H1 (cell line): Measurements from ENCODE around the gene NR1I3. TPM values are rescaled to one million over a fixed set of nuclear protein-coding genes. Genes with fewer than 3 reads are reported as not detected.
A peak's percentile ranks its signal among the peaks of the same experiment; 100 is the strongest.

Experiments
- CTCF ChIA-PET: fragments of 300-600 bp; sonication (Branson Sonifier 250); formaldehyde crosslinking; loops from one replicate; lab custom pipeline; 2021; ENCODE audit not compliant: partially characterized antibody; lab: Charles Lee
- POLR2A ChIA-PET: fragments of 300-600 bp; sonication (Branson Sonifier 250); formaldehyde crosslinking; loops from one replicate; lab custom pipeline; 2021; ENCODE audit warnings: inconsistent platforms; ENCODE audit not compliant: partially characterized antibody; lab: Charles Lee
- DNase-seq, 2 experiments: peaks; one replicate each; pipeline versions ENCODE4 v3.0.0 to v3.0.0-alpha.2; 2010 to 2022; ENCODE audit warnings: low spot score in 2 of 2, low read depth in 1 of 2, mixed read lengths in 1 of 2
- FAIRE-seq: peaks from 2 replicates; lab custom pipeline; 2011; peaks lifted over from hg19 to GRCh38; lab: Jason Lieb, UNC
- H2AFZ ChIP-seq: 2 replicates; pipeline ENCODE4 v1.8.1; 2012; ENCODE audit warnings: low read length, inconsistent platforms
- H2AK5ac ChIP-seq: 2 replicates; pipeline ENCODE4 v1.6.1; 2013; ENCODE audit warnings: low read depth, low read length
- H2BK120ac ChIP-seq: replicated peaks from 2 replicates; pipeline ENCODE3; 2013; ENCODE audit warnings: low read depth, low read length, inconsistent platforms
- H2BK12ac ChIP-seq: 2 replicates; pipeline ENCODE4 v1.6.1; 2013; ENCODE audit warnings: low read depth, low read length
- H2BK15ac ChIP-seq: 2 replicates; pipeline ENCODE4 v1.6.1; 2013; ENCODE audit warnings: low read length
- H2BK20ac ChIP-seq: 2 replicates; pipeline ENCODE4 v1.6.1; 2013; ENCODE audit warnings: low read length
- H2BK5ac ChIP-seq: 2 replicates; pipeline ENCODE4 v1.6.1; 2013; ENCODE audit warnings: low read depth, low read length
- H3K14ac ChIP-seq: 2 replicates; pipeline ENCODE4 v1.6.1; 2013; ENCODE audit warnings: inconsistent platforms; ENCODE audit not compliant: insufficient read length
- H3K18ac ChIP-seq: 2 replicates; pipeline ENCODE4 v1.6.1; 2013; ENCODE audit warnings: low read length; ENCODE audit errors: extremely low read depth
- H3K23ac ChIP-seq: 2 replicates; pipeline ENCODE4 v1.6.1; 2013; ENCODE audit warnings: inconsistent platforms; ENCODE audit not compliant: insufficient read length
- H3K23me2 ChIP-seq: 2 replicates; pipeline ENCODE4 v1.6.1; 2013; ENCODE audit warnings: low read depth, low read length
- H3K27ac ChIP-seq: 2 replicates; pipeline ENCODE4 v1.6.1; 2011; ENCODE audit warnings: low read depth, low read length, inconsistent platforms
- H3K27me3 ChIP-seq, 4 experiments: replicated peaks in 1 of 4; 1 replicate in 1 of 4; 2 replicates in 3 of 4; pipeline versions ENCODE4 v1.6.1 to v1.8.1; 2011 to 2013; ENCODE audit warnings: low read length in 3 of 4, mild to moderate bottlenecking in 3 of 4, inconsistent platforms in 2 of 4, mixed read lengths in 2 of 4, moderate library complexity in 1 of 4; ENCODE audit not compliant: control insufficient read depth in 3 of 4, insufficient read depth in 3 of 4; ENCODE audit errors: extremely low read depth in 1 of 4
- H3K36me3 ChIP-seq, 4 experiments: 2 replicates each; pipeline versions ENCODE4 v1.6.1 to v1.8.1; 2011 to 2013; ENCODE audit warnings: mild to moderate bottlenecking in 4 of 4, low read length in 3 of 4, moderate library complexity in 2 of 4, control low read depth in 1 of 4, inconsistent platforms in 1 of 4; ENCODE audit not compliant: insufficient read depth in 4 of 4, control insufficient read depth in 2 of 4
- H3K4ac ChIP-seq: replicated peaks from 2 replicates; pipeline ENCODE3; 2013; ENCODE audit warnings: low read length, low read depth, mixed read lengths, inconsistent platforms; ENCODE audit not compliant: insufficient read length
- H3K4me1 ChIP-seq, 4 experiments: replicated peaks in 1 of 4; 1 replicate in 1 of 4; 2 replicates in 3 of 4; pipeline versions ENCODE4 v1.6.1 to v1.8.1; 2011 to 2013; ENCODE audit warnings: low read length in 3 of 4, inconsistent platforms in 2 of 4, mixed read lengths in 1 of 4; ENCODE audit not compliant: insufficient read depth in 4 of 4, control insufficient read depth in 3 of 4
- H3K4me2 ChIP-seq, 2 experiments: 2 replicates each; pipeline versions ENCODE4 v1.6.1 to v1.8.1; 2011 to 2013; ENCODE audit warnings: low read depth in 2 of 2, low read length in 2 of 2, control low read depth in 1 of 2, inconsistent platforms in 1 of 2, mild to moderate bottlenecking in 1 of 2; ENCODE audit not compliant: insufficient read depth in 1 of 2
- H3K4me3 ChIP-seq, 4 experiments: fragments of 200-600, 300-600 bp in 1 of 4; sonication (generic), shearing (Covaris generic), sonication (Bioruptor Twin) in 1 of 4; 2 replicates each; pipeline versions ENCODE4 v1.5.1 to v1.8.1; 2011 to 2016; ENCODE audit warnings: low read length in 4 of 4, low read depth in 3 of 4, control low read depth in 2 of 4, inconsistent platforms in 2 of 4, mild to moderate bottlenecking in 2 of 4, mixed read lengths in 1 of 4, moderate library complexity in 1 of 4; ENCODE audit not compliant: insufficient read depth in 2 of 4; ENCODE audit errors: extremely low read depth in 1 of 4
- H3K56ac ChIP-seq: replicated peaks from 2 replicates; pipeline ENCODE3; 2013; ENCODE audit warnings: low read depth, mild to moderate bottlenecking, mixed read lengths, low read length, inconsistent platforms; ENCODE audit not compliant: insufficient read length
- H3K79me1 ChIP-seq: 2 replicates; pipeline ENCODE4 v1.6.1; 2013; ENCODE audit warnings: low read depth, low read length, control low read depth
- H3K79me2 ChIP-seq, 2 experiments: 2 replicates each; pipeline versions ENCODE4 v1.6.1 to v1.8.1; 2012 to 2013; ENCODE audit warnings: low read length in 2 of 2, mild to moderate bottlenecking in 2 of 2, inconsistent platforms in 1 of 2; ENCODE audit not compliant: insufficient read depth in 2 of 2, control insufficient read depth in 1 of 2
- H3K9ac ChIP-seq, 4 experiments: replicated peaks in 1 of 4; 1 replicate in 1 of 4; 2 replicates in 3 of 4; pipeline versions ENCODE4 v1.6.1 to v1.8.1; 2011 to 2013; ENCODE audit warnings: low read depth in 3 of 4, low read length in 3 of 4, control low read depth in 2 of 4, mild to moderate bottlenecking in 2 of 4, moderate library complexity in 2 of 4, inconsistent platforms in 1 of 4; ENCODE audit errors: extremely low read depth in 1 of 4
- H3K9me3 ChIP-seq, 2 experiments: 2 replicates each; pipeline versions ENCODE4 v1.6.1 to v1.8.1; 2012 to 2013; ENCODE audit warnings: mild to moderate bottlenecking in 2 of 2, moderate library complexity in 2 of 2, control low read depth in 1 of 2, inconsistent platforms in 1 of 2, low read depth in 1 of 2, low read length in 1 of 2, mixed read lengths in 1 of 2; ENCODE audit not compliant: insufficient read depth in 2 of 2
- H4K20me1 ChIP-seq, 2 experiments: replicated peaks in 1 of 2; 2 replicates each; pipeline versions ENCODE3 to v1.8.1; 2011 to 2013; ENCODE audit warnings: inconsistent platforms in 2 of 2, low read length in 2 of 2, mild to moderate bottlenecking in 1 of 2; ENCODE audit not compliant: insufficient read depth in 2 of 2, control insufficient read depth in 1 of 2
- H4K5ac ChIP-seq: 2 replicates; pipeline ENCODE4 v1.6.1; 2013; ENCODE audit warnings: low read length, low read depth, mixed read lengths, inconsistent platforms; ENCODE audit not compliant: insufficient read length
- H4K8ac ChIP-seq: 2 replicates; pipeline ENCODE4 v1.8.0; 2013; ENCODE audit warnings: mild to moderate bottlenecking, moderate library complexity, low read length, inconsistent platforms; ENCODE audit not compliant: insufficient read depth; ENCODE audit errors: extremely low read depth
- H4K91ac ChIP-seq: replicated peaks from 2 replicates; pipeline ENCODE3; 2013; ENCODE audit warnings: low read length, mixed read lengths, inconsistent platforms; ENCODE audit not compliant: insufficient read length
- CEBPB ChIP-seq: IDR thresholded peaks from 2 replicates; pipeline ENCODE4 v1.6.1; 2012; ENCODE audit warnings: low read depth, low read length
- HDAC2 ChIP-seq, 2 experiments: fragments of 300-600 bp in 1 of 2; sonication (generic) in 1 of 2; IDR thresholded peaks; 2 replicates each; pipeline ENCODE4 v1.6.1; 2011 to 2012; ENCODE audit warnings: low read depth in 2 of 2, low read length in 2 of 2, mild to moderate bottlenecking in 2 of 2, moderate library complexity in 2 of 2, borderline replicate concordance in 1 of 2, inconsistent platforms in 1 of 2
- RAD21 ChIP-seq, 2 experiments: IDR thresholded peaks in 1 of 2; conservative IDR thresholded peaks in 1 of 2; 2 replicates each; pipeline ENCODE4 v1.6.1; 2011; ENCODE audit warnings: low read depth in 2 of 2, low read length in 2 of 2, improper control_type of control experiment in 1 of 2, inconsistent platforms in 1 of 2, mild to moderate bottlenecking in 1 of 2, moderate library complexity in 1 of 2
- SIN3A ChIP-seq, 2 experiments: IDR thresholded peaks in 1 of 2; conservative IDR thresholded peaks in 1 of 2; 2 replicates each; pipeline ENCODE4 v1.6.1; 2011 to 2012; ENCODE audit warnings: low read length in 2 of 2, improper control_type of control experiment in 1 of 2, low read depth in 1 of 2, mild to moderate bottlenecking in 1 of 2
- WGBS, 2 experiments: shearing (Covaris generic) in 1 of 2; methylation state at CpG; one replicate each; pipeline versions ENCODE4 v1.1.6 to v1.1.7; 2013 to 2015; ENCODE audit warnings: low lambda C conversion rate in 2 of 2, mixed read lengths in 2 of 2, inconsistent platforms in 1 of 2, low coverage in 1 of 2, missing lambda C conversion rate in 1 of 2; ENCODE audit not compliant: insufficient replicate concordance in 2 of 2, insufficient coverage in 1 of 2, insufficient read length in 1 of 2; ENCODE audit errors: extremely low coverage in 1 of 2, missing lambda C conversion rate in 1 of 2; 5-methylcytosine and 5-hydroxymethylcytosine counted together
- polyA plus RNA-seq, 7 experiments: library from polyadenylated mRNA; depleted of rRNA in 3 of 7; stranded (reverse) in 5 of 7; unstranded in 2 of 7; fragments of >200 nt in 5 of 7; fragments of 200-250 nt in 2 of 7; gene quantifications; 1 replicate in 5 of 7; 2 replicates in 1 of 7; 4 replicates in 1 of 7; pipeline versions ENCODE4 v1.2.1 to v1.2.3, GENCODE V29; 2011 to 2013; ENCODE audit warnings: missing spikeins in 2 of 7, mixed read lengths in 2 of 7
- total RNA-seq: library from RNA; stranded (reverse); fragmentation: NEBNext Ultra II Directional; extraction: Animal tissue kit (Norgen Biotek cat#: 25700); gene quantifications from 2 replicates; pipeline ENCODE4 v1.2.1, GENCODE V29; 2021
- TF ChIP-seq, protein P1 (sequence below), 3 experiments: IDR thresholded peaks; 1 replicate in 2 of 3; 2 replicates in 1 of 3; pipeline versions ENCODE4 v1.5.1 to v1.6.1; 2011; ENCODE audit warnings: low read length in 3 of 3, mild to moderate bottlenecking in 3 of 3, inconsistent platforms in 2 of 3, low read depth in 1 of 3, moderate library complexity in 1 of 3; ENCODE audit not compliant: insufficient read depth in 1 of 3; ENCODE audit errors: control extremely low read depth in 1 of 3
- TF ChIP-seq, protein P2 (sequence below): IDR thresholded peaks from 2 replicates; pipeline ENCODE4 v1.6.1; 2011; ENCODE audit warnings: low read length, improper control_type of control experiment

Gene NR1I3
- total and polyA plus RNA-seq, 2 of the 8 experiments (the other 6 are each of a cell fraction or from before 2014, with no cell fraction given) = not detected

DNA sequence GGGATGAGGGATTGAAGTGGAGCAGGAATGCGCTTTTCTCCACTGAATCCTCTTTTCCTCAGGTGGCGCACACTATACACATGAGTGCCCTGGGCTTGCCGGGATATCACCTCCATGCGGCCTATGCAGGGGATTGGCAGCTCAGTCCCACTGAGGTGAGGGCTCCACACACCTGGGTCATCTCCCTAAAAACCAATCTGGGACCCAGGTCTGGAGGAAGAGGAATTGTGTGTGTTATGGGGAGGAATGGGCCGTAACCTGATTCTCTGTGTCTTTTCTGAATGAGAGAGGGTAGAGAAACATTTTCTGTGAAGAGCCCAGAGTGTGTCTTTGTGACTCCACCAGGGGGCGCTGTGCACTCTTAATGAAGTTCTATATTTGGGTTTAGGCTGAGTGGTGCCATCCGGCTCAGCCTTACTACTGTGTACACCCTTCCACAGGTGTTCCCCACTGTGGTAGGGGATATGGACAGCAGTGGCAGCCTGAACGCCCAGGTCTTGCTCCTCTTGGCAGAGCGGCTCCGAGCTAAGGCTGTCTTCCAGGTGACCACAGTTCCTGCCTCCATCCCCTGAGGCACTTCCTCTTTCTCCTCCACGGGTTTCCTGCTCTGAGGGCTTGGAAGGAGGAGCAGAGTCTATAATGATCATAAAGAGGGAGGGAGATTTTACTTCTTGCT lies 10.7 kb downstream of the NR1I3 start:
- Histone ChIP-seq H3K56ac (no peak overlapping the region), H2BK12ac (no peak overlapping the region), H4K20me1 (no peaks in the 10 kb centered on the region), H4K5ac (no peak overlapping the region), H3K4ac (no peak overlapping the region), H3K4me1 (peaks cover 2 to 6% (median 4%) of the 10 kb centered on the region in 4 experiments), H2BK5ac (0 out of 2 replicates have a peak overlapping the region, but pooled peaks have one; percentile 1), H3K79me1 (no peaks in the 10 kb centered on the region), H4K8ac (no peak overlapping the region), H3K23ac (no peak overlapping the region), H2BK120ac (no peak overlapping the region), H2AFZ (no peak overlapping the region), H3K79me2 (no peaks in the 10 kb centered on the region), H3K36me3 (peaks cover 0 to 10% (median 8%) of the 10 kb centered on the region in 4 experiments; a peak in 5 of 8 replicates), H3K18ac (no peak overlapping the region), H3K27me3 (no peaks in the 10 kb centered on the region), H3K23me2 (peaks cover 8% of the 10 kb centered on the region), H3K4me3 (peak overlapping the region in 1 of 4 experiments; percentile 90; a peak in 4 of 8 replicates), H3K9me3 (no peaks in the 10 kb centered on the region), H3K4me2 (peak overlapping the region; percentile 87 to 94), H3K9ac (0 out of 7 replicates have a peak overlapping the region, but pooled peaks of 1 of the 4 experiments have one; percentile 13), H4K91ac (no peak overlapping the region), H2BK20ac (no peak overlapping the region), H3K27ac (no peak overlapping the region), H2BK15ac (no peak overlapping the region), H3K14ac (no peak overlapping the region), H2AK5ac (no peak overlapping the region)
- CTCF ChIA-PET = interaction anchor here (0.6 to 23.7 kb wide), 28 partner anchors 10 to 173 kb away, joined by 3 to 427 read pairs (median 12); partner anchors contain the start of genes ADAMTS4, FCER1G, NDUFS2 and NR1I3
- POLR2A ChIA-PET = interaction anchor here (0.9 to 2.2 kb wide), 8 partner anchors 25 to 142 kb away, joined by 3 to 26 read pairs (median 4); partner anchors contain the start of genes NDUFS2 and PCP4L1
- FAIRE-seq (peak; percentile 36), DNase-seq (peak in 1 of 2 experiments; percentile 91)
- WGBS, 2 experiments = 65% methylated on average over 11 of the region's 11 CpGs; no CpG with 5 or more reads in 1 of the 2 experiments
- TF ChIP-seq, protein P1, sequence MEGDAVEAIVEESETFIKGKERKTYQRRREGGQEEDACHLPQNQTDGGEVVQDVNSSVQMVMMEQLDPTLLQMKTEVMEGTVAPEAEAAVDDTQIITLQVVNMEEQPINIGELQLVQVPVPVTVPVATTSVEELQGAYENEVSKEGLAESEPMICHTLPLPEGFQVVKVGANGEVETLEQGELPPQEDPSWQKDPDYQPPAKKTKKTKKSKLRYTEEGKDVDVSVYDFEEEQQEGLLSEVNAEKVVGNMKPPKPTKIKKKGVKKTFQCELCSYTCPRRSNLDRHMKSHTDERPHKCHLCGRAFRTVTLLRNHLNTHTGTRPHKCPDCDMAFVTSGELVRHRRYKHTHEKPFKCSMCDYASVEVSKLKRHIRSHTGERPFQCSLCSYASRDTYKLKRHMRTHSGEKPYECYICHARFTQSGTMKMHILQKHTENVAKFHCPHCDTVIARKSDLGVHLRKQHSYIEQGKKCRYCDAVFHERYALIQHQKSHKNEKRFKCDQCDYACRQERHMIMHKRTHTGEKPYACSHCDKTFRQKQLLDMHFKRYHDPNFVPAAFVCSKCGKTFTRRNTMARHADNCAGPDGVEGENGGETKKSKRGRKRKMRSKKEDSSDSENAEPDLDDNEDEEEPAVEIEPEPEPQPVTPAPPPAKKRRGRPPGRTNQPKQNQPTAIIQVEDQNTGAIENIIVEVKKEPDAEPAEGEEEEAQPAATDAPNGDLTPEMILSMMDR (IDR thresholded peaks at IDR 0.05; ENCODE audit: control extremely low read depth in 1 of 3, insufficient read depth in 1 of 3, low read depth in 1 of 3, low read length in 3 of 3) = peak; percentile 27 to 78 (median 75)
- TF ChIP-seq CEBPB (no peak), RAD21 (IDR thresholded peaks at IDR 0.05 in 1 of 2, conservative IDR thresholded peaks at IDR 0.05 in 1 of 2; ENCODE audit: low read depth in 2 of 2, low read length in 2 of 2) (peak; percentile 75 to 82), SIN3A (conservative IDR thresholded peaks at IDR 0.05 in 1 of 2, IDR thresholded peaks at IDR 0.05 in 1 of 2; ENCODE audit: low read depth in 1 of 2, low read length in 2 of 2) (0 out of 4 replicates have a peak, but pooled peaks of 1 of the 2 experiments have one; percentile 40), HDAC2 (IDR thresholded peaks at IDR 0.05; ENCODE audit: borderline replicate concordance in 1 of 2, low read depth in 2 of 2, low read length in 2 of 2) (no peak)
- TF ChIP-seq, protein P2, sequence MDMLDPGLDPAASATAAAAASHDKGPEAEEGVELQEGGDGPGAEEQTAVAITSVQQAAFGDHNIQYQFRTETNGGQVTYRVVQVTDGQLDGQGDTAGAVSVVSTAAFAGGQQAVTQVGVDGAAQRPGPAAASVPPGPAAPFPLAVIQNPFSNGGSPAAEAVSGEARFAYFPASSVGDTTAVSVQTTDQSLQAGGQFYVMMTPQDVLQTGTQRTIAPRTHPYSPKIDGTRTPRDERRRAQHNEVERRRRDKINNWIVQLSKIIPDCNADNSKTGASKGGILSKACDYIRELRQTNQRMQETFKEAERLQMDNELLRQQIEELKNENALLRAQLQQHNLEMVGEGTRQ = no peak
